ENCODE data around the gene PCDHGA12.

DNA sequence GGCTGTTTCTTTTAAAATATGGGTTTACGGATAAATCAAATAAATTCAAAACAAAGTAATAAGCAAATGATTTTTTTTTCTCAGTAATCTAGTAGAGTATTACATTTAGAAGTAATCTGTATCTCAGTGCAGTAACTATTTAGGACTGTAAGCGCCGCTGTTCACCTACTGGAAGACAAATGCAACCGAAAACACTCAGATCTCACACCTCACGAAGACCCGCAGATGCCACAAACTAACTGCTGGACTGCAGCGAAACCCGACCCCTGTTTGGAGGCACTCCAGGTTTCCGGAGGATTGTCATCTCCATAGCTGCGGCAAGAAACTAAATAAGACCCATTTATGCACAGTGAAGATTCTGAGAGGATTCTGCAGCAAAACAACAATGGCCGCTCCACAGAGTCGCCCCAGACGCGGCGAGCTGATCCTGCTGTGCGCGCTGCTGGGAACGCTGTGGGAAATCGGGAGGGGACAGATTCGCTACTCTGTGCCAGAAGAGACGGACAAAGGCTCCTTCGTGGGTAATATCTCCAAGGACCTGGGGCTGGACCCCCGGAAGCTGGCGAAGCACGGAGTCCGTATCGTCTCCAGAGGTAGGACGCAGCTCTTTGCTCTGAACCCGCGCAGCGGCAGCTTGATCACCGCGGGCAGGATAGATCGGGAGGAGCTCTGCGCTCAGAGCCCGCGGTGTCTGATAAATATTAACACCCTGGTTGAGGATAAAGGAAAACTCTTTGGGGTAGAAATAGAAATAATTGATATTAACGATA, 37.7 kb upstream of the PCDHGA12 start, which contains the start of gene PCDHGA8:
- TF ChIP-seq, protein P1, sequence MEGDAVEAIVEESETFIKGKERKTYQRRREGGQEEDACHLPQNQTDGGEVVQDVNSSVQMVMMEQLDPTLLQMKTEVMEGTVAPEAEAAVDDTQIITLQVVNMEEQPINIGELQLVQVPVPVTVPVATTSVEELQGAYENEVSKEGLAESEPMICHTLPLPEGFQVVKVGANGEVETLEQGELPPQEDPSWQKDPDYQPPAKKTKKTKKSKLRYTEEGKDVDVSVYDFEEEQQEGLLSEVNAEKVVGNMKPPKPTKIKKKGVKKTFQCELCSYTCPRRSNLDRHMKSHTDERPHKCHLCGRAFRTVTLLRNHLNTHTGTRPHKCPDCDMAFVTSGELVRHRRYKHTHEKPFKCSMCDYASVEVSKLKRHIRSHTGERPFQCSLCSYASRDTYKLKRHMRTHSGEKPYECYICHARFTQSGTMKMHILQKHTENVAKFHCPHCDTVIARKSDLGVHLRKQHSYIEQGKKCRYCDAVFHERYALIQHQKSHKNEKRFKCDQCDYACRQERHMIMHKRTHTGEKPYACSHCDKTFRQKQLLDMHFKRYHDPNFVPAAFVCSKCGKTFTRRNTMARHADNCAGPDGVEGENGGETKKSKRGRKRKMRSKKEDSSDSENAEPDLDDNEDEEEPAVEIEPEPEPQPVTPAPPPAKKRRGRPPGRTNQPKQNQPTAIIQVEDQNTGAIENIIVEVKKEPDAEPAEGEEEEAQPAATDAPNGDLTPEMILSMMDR (IDR thresholded peaks at IDR 0.05): no peak
- TF ChIP-seq POLR2AphosphoS5 (IDR thresholded peaks at IDR 0.05) (no peak), POLR2A (IDR thresholded peaks at IDR 0.05) (no peak)

Measured in prostate gland (tissue), 2 donors.